HG02759 (cell line): ENCODE results near the gene ARCN1.

Source experiments
- ATAC-seq: cut with Tn5 transposase; IDR thresholded peaks from one replicate; pipeline ENCODE4 v1.9.1; 2021; ENCODE audit warnings: mild to moderate bottlenecking, moderate library complexity; ENCODE audit not compliant: unreplicated experiment

Gene ARCN1

DNA sequence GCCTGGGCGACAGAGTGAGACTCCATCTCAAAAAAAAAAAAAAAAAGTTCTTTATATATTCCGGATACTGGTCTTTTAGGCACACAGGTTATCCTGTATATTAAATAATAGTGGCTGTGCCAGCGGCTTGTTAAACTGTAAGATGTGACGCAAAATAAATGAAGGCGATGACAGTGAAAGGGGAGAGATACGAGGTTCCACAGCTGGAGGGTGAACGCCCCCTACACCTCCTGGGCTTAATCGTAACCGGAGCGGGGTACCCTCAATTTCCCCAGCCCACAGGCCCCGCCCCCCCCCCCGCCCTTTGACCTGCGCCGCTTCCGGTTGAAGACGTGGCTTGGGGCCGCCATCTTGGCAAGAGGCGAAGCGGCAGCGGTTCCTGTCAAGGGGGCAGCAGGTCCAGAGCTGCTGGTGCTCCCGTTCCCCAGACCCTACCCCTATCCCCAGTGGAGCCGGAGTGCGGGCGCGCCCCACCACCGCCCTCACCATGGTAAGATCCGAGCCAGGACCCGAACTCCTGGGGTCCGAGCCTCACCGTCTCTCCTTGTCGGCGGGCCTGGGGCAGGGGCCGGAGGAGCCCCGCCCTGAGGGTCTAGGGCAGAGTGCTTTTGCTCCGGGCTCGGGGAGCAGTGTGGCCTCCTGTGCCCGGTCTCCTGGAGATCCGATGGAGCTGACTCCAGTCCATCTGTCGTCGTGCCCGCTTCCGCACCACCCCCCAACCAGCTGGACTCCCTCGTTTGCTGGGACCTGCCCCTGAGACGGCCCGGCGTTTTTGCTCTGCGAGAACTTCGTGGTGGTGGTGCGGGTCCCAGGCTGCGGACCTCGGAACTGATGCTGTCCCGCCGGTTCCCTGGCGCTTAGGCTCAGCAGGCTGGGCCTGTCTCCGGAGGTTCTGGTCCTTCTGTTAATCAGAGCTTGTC, at the start of gene ARCN1:
ARCN1 (plus strand) TSS at position 349 of the 920 bp plus-strand sequence; CDS start at position 488, 139 bp downstream.
- ATAC-seq: peak; percentile 80

DNA sequence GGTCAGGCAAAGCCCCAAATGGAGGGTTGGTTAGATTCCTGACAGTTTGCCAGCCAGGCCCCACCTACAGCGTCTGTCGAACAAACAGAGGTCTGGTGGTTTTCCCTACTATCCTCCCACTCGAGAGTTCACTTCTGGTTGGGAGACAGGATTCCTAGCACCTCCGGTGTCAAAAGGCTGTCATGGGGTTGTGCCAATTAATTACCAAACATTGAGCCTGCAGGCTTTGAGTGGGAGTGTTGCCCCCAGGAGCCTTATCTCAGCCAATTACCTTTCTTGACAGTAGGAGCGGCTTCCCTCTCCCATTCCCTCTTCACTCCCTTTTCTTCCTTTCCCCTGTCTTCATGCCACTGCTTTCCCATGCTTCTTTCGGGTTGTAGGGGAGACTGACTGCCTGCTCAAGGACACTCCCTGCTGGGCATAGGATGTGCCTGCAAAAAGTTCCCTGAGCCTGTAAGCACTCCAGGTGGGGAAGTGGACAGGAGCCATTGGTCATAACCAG, 49.6 kb upstream of the ARCN1 start:
- no peak for ATAC-seq

GRCh38 chr11:118524356-118524755, 47.9 kb upstream of the ARCN1 start:
- ATAC-seq: no peak

DNA sequence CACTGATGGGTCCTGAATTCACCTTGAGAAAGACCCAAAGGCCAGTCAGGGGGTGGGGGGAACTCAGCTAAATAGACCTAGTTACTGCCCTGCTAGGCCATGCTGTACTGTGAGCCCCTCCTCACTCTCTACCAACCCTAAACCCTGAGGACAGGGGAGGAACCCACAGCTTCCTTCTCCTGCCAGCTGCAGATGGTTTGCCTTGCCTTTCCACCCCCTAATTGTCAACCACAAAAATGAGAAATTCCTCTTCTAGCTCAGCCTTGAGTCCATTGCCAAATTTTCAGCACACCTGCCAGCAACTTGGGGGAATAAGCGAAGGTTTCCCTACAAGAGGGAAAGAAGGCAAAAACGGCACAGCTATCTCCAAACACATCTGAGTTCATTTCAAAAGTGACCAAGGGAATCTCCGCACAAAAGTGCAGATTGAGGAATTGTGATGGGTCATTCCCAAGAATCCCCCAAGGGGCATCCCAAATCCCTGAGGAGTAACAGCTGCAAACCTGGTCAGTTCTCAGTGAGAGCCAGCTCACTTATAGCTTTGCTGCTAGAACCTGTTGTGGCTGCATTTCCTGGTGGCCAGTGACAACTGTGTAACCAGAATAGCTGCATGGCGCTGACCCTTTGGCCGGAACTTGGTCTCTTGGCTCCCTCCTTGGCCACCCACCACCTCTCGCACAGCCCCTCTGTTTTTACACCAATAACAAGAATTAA, 47.3 kb upstream of the ARCN1 start:
- ATAC-seq: no peak

DNA sequence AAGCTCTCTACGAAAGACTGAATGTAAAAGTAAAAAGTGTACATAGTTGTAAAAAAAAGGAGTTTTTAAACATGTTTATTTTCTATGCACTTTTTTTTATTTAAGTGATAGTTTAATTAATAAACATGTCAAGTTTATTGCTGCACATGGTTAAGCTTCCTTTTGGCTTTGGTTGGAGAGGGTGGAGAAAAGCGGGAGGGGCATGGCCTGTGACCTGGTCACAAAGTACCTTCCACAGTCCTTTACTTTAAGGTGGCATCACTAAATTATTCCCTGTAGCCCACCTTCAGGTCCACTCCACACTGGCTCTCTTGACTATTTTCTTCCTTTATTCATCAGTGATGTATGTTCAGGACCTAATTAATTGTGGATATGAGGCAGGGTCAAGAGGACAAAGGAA, 45.5 kb upstream of the ARCN1 start:
- ATAC-seq: no peak

DNA sequence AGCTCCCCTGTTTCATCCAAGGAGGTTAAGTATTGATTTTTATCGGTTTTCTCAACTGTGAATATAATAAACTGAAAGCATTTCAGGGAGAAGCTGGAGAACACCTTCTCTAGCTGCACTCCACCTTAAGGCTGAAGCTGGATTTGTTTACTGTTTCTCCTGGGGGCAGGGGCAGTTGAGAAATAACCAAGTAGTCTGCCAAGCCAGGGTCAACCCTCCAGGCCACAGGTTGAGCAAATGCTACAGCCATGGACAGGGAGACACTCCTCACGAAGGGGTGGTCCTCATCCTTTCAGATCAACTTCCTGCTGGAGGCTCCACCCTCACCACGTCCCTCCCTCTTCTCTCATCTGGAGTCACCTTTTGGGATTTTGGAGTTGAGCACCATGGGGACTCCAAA, 45.1 kb upstream of the ARCN1 start, which contains the start of gene TTC36:
TTC36 (plus strand) TSS at position 366 of the 400 bp plus-strand sequence; CDS start at position 387, 21 bp downstream.
- no peak for ATAC-seq

DNA sequence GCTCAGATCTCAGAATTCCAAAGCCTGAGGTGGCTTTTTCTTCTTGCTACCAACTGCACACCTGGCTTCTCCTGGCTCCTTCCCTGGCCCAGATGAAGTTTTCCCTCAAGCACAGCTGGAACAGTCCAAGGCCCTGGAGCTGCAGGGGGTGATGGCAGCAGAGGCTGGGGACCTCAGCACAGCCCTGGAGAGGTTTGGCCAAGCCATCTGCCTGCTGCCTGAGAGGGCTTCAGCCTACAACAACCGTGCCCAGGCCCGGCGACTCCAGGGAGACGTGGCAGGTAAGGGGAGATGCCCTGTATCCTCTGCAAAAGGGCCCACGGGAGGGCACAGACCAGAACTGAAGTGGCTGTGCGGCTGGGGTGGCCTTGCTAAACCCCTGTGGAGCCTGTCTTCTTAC, 43.7 kb upstream of the ARCN1 start:
- no peak for ATAC-seq

- no peak for ATAC-seq
Observed at GRCh38 chr11:118529584-118530175, 42.5 kb upstream of the ARCN1 start.

DNA sequence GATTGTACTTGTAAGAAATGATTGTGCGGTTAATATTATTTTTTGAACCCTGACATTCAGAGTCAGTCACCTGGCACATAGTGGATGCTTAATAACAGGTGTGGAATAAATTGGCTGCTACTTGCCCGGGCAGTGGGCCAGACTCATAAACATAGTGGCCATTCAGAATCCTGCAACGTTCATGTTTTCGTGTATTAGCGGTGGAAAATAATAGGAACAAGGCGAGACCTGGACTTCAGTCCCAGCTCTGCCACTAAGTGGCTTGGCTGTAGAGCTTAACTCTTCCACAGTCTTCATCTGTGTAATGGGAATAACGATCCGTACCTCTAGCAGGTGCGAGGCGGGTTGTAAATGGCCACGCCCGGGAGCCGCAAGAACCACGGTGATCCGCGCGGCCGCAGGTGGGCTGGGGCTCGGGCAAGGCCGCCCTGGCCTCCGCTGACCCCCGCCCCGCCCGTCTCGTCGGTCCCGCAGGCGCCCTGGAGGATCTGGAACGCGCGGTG, 42.0 kb upstream of the ARCN1 start:
- no peak for ATAC-seq

DNA sequence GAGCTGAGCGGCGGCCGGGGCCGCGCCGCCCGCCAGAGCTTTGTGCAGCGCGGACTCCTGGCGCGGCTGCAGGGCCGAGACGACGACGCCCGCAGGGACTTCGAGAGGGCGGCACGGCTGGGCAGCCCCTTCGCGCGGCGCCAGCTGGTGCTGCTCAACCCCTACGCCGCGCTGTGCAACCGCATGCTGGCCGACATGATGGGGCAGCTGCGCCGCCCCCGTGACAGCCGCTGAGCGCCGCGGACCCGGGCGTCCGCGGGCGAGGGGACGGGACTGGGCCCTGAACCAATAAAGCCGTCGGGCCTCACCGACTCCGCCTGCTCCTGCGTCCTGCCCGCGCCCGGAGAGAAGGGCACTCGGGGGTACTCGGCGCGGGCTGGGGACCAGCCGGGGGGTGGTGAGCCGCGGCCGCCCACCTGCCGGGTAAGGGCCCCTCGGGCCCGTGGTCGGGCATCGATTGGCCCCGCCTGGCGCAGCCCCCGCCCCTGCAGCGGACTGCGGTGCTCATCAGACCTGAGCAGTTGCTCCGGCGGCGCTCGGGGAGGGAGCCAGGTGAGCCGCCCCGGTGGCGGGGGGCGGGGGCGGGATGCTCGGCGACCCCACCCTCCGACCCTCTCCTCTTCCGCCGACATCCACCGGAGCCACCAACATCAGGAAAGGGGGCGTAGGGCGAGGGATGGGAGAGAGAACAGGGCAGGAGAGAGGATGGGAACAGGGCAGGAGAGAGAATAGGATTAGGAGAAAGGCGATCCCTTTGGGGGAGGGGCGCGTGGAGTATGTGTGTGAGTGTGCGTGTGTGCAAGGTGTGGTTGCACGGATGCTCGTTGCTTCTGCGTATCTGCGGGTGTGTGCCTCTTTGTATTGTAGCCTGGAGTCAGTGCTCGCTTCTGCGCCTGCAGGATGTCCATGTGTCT, 41.3 kb upstream of the ARCN1 start, which contains the start of gene TMEM25:
TMEM25 (plus strand) TSS at position 510 of the 914 bp plus-strand sequence. CDS start 610 bp downstream, outside the sequence.
- peak; percentile 77 for ATAC-seq

- no peak for ATAC-seq
Observed at GRCh38 chr11:118531597-118532084, 40.6 kb upstream of the ARCN1 start.

DNA sequence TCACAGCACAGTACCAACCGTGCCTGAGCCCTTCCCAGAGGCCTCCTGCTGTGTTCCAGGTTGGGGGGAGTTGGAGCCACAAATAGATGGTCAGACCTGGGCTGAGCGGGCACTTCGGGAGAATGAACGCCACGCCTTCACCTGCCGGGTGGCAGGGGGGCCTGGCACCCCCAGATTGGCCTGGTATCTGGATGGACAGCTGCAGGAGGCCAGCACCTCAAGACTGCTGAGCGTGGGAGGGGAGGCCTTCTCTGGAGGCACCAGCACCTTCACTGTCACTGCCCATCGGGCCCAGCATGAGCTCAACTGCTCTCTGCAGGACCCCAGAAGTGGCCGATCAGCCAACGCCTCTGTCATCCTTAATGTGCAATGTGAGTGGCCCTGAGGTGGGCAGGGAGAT, 40.1 kb upstream of the ARCN1 start:
- ATAC-seq: no peak

DNA sequence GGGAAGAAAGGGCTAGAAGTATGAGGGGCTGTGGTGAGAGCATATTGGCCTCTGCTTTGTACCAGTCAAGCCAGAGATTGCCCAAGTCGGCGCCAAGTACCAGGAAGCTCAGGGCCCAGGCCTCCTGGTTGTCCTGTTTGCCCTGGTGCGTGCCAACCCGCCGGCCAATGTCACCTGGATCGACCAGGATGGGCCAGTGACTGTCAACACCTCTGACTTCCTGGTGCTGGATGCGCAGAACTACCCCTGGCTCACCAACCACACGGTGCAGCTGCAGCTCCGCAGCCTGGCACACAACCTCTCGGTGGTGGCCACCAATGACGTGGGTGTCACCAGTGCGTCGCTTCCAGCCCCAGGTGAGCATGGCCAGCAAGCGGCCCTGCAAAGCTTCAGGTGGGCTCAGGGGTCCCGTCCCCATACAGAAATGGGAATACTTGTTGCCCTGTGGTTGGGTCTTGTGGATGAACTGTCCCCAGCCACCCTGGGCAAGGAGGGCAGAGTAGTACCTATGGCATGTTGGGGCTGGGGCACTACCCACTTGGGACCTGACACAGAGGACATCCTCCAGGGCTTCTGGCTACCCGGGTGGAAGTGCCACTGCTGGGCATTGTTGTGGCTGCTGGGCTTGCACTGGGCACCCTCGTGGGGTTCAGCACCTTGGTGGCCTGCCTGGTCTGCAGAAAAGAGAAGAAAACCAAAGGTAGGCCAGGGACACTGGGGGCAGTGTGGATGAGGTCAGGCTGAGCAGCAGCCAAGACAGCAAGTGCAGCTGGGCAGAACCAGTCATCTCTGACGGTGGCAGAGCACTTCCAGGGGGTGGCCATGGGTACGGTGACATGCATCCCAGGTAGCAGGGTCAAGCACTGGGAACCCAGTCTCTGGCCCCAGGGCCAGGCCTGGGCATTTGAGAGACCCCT, 39.1 kb upstream of the ARCN1 start:
- ATAC-seq: no peak

DNA sequence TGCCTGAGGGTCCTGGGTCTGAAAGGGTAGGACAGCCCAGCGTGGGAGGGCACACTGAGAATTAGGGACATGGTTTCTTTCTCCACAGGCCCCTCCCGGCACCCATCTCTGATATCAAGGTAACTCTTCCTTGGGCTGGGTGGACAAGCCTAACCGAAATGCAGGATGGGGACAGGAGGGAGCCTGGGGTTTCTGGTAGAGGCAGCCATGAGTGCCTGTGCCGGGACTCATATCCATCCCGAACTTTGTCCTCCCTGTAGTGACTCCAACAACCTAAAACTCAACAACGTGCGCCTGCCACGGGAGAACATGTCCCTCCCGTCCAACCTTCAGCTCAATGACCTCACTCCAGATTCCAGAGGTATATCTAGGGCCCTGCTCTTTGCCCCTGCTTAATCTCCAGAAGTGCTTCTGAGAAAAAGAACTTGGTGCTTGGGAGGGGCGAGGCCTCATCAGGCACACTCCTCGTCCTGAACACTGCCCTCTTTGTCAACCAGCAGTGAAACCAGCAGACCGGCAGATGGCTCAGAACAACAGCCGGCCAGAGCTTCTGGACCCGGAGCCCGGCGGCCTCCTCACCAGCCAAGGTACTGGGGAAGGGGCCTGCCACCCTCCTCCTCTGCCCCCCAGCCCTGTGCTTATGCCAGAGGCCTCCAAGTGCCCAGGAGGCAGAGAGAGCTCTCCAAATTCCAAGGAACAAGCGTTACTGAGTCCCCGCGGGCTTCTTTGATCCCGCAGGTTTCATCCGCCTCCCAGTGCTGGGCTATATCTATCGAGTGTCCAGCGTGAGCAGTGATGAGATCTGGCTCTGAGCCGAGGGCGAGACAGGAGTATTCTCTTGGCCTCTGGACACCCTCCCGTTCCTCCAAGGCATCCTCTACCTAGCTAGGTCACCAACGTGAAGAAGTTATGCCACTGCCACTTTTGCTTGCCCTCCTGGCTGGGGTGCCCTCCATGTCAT, 38.2 kb upstream of the ARCN1 start:
- no peak for ATAC-seq

GRCh38 chr11:118535261-118535660, 36.9 kb upstream of the ARCN1 start:
- no peak for ATAC-seq

DNA sequence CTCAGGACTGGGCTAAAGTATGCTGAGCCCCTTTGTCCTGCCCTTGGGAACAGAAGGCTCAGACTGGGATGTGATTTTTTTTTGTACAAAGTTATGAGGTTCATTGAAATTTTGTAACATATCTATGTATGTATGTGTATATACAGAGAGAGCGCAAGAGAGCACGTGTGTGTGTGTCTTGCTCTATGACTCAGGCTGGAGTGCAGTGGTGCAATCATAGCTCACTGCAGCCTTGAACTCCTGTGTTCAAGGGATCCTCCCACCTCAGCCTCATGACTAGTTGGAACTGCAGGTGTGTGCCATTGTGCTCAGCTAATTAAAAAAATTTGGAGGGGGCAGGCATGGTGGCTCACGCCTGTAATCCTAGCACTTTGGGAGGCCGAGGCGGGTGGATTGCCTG, 35.5 kb upstream of the ARCN1 start:
- no peak for ATAC-seq

- ATAC-seq: no peak
Observed at GRCh38 chr11:118537409-118537980, 34.7 kb upstream of the ARCN1 start.
